NT2/D1 (cell line): Measurements from ENCODE around the gene COBL.

Source experiments
- SUZ12 ChIP-seq: IDR thresholded peaks from 2 replicates; pipeline ENCODE4 v1.6.1; 2011; ENCODE audit not compliant: insufficient read length, insufficient read depth; ENCODE audit errors: extremely low read depth
- YY1 ChIP-seq: IDR thresholded peaks from 2 replicates; pipeline ENCODE4 v1.6.1; 2011; ENCODE audit not compliant: insufficient read length, insufficient read depth
- ZNF274 ChIP-seq: IDR thresholded peaks from 2 replicates; pipeline ENCODE4 v1.6.1; 2011; ENCODE audit warnings: mild to moderate bottlenecking, low read depth, low read length

DNA sequence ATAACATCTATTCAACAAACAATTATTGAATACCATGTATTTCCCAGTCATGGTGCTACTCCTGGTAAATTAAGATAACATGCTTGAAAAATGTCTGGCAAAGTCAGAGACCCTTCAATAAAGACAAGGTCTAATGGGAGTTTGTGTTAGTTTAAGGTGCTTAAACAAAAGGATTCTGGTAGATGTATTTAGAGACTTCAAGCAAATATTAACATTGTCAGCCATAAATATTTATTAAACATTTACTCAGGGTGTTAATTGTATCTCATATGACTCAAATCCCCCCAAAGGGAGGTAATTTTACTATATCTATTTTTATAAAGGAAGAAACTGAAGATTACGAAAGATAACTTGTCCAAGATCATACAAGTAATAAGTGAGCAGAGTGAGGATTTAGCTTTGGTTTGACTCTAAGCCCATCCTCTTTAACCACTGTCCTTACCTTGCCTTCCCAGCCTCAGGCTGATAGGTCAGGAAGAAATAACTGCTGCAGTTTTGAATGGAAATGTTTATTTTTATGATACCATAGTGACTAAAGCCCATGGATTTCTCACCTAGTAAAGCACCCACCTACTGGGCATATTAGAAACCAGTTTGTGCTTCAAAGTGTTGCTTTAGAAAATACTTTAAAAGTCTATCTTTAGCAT lies 215.4 kb downstream of the COBL start:
- TF ChIP-seq ZNF274 (no peak), SUZ12 (no peak), YY1 (no peak)
